ENCODE measurements around the gene RNH1. TPM values are rescaled to one million over a fixed set of nuclear protein-coding genes. Genes with fewer than 3 reads are reported as not detected.

RNH1 gene
- total RNA-seq, 2 experiments from 2014 or later = 65.5 to 65.7 TPM

- ChIA-PET CTCF (ENCODE audit: unreplicated experiment) (no interaction called here), POLR2A (no interaction called here)
- no peak overlapping the region for H2AFZ ChIP-seq (ENCODE audit: low read length)
- intact Hi-C loops (cut with micrococcal nuclease; ENCODE audit: unreplicated experiment) = no loop called here
- peaks cover 19% of the 10 kb centered on the region for H3K4me1 ChIP-seq (ENCODE audit: insufficient read depth, low read length, poor library complexity, severe bottlenecking)
- H3K79me2 ChIP-seq (ENCODE audit: insufficient read depth, low read depth, low read length) = no peaks in the 10 kb centered on the region
- H3K27ac ChIP-seq (ENCODE audit: low read depth, low read length, poor library complexity, severe bottlenecking) = no peak overlapping the region
- no peak for DNase-seq (ENCODE audit: low spot score)
- H3K9me3 ChIP-seq (ENCODE audit: low read length) = no peaks in the 10 kb centered on the region
- no peak overlapping the region for H3K4me2 ChIP-seq (ENCODE audit: low read length)
- TF ChIP-seq EZH2phosphoT487 (IDR thresholded peaks at IDR 0.05; ENCODE audit: borderline replicate concordance, low read depth, low read length) (no peak), CTCF (conservative IDR thresholded peaks at IDR 0.05; ENCODE audit: low read length) (no peak)
- no peaks in the 10 kb centered on the region for H3K36me3 ChIP-seq (ENCODE audit: insufficient read depth, low read length)
- BruUV-seq (replicated peaks) = no TSS peak
- H3K9me2 ChIP-seq (ENCODE audit: insufficient read depth, low read length) = no peaks in the 10 kb centered on the region
- no peak overlapping the region for H3K4me3 ChIP-seq (ENCODE audit: low read depth, low read length, poor library complexity, severe bottlenecking)
- no peaks in the 10 kb centered on the region for H4K20me1 ChIP-seq (ENCODE audit: insufficient read depth, low read length)
Observed at GRCh38 chr11:541433-541885, 34.4 kb upstream of the RNH1 start.

DNA sequence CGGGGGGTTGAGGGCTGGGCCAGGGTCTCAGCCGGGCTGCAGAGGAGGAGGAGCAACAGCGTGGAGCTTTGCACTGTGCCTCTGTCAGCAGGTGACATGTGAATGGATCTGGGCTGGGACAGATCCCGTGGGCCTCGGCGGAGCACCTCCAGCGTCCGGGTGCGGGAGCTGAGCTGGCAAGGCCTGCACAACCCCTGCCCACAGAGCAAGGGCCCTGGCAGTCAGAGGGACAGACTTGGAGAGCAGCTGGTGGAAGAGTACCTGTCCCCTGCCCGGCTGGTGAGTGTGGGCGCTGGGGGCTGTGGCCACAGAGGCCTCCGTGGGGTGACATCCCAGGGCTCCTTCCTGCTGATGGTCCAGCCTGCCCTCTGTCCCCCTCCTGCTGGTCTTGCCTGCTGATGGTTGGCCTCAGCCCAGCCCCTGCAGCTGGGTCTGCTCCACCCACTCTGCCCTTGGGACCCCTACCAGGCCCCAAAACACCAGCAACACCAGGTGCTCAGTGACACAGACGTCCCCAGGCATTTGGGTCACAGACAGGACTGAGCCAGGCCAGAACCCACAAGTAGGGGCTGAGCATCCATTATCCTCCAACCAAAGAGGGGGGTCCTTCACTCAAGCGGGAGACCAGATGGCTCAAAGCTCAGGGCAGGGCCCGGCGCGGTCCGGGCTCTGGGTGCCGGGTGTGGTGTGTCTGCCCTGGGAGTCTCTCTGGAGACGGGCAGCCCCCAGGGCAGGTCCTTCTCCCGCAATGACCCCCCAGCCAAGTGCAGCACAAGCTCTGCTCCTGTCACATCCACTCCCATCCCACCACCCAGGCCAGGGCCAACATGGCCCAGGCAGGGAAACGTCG, 33.8 kb upstream of the RNH1 start:
- no peaks in the 10 kb centered on the region for H3K79me2 ChIP-seq (ENCODE audit: insufficient read depth, low read depth, low read length)
- H3K9me3 ChIP-seq (ENCODE audit: low read length) = no peaks in the 10 kb centered on the region
- H3K4me3 ChIP-seq (ENCODE audit: low read depth, low read length, poor library complexity, severe bottlenecking) = no peak overlapping the region
- H3K9me2 ChIP-seq (ENCODE audit: insufficient read depth, low read length) = no peaks in the 10 kb centered on the region
- intact Hi-C loops (cut with micrococcal nuclease; ENCODE audit: unreplicated experiment) = no loop called here
- H3K36me3 ChIP-seq (ENCODE audit: insufficient read depth, low read length) = no peaks in the 10 kb centered on the region
- ChIA-PET CTCF (ENCODE audit: unreplicated experiment) (interaction anchor here (0.6 kb wide), 1 partner anchor 217 kb away, joined by 3 read pairs; no protein-coding TSS in a partner anchor), POLR2A (no interaction called here)
- TF ChIP-seq EZH2phosphoT487 (IDR thresholded peaks at IDR 0.05; ENCODE audit: borderline replicate concordance, low read depth, low read length) (no peak), CTCF (conservative IDR thresholded peaks at IDR 0.05; ENCODE audit: low read length) (no peak)
- peaks cover 24% of the 10 kb centered on the region for H3K4me1 ChIP-seq (ENCODE audit: insufficient read depth, low read length, poor library complexity, severe bottlenecking)
- no peak for DNase-seq (ENCODE audit: low spot score)
- no peak overlapping the region for H3K27ac ChIP-seq (ENCODE audit: low read depth, low read length, poor library complexity, severe bottlenecking)
- H4K20me1 ChIP-seq (ENCODE audit: insufficient read depth, low read length) = no peaks in the 10 kb centered on the region
- H3K4me2 ChIP-seq (ENCODE audit: low read length) = no peak overlapping the region
- H2AFZ ChIP-seq (ENCODE audit: low read length) = no peak overlapping the region
- BruUV-seq (replicated peaks) = no TSS peak

- H3K27ac ChIP-seq (ENCODE audit: low read depth, low read length, poor library complexity, severe bottlenecking) = no peak overlapping the region
- DNase-seq (ENCODE audit: low spot score) = no peak
- H3K4me3 ChIP-seq (ENCODE audit: low read depth, low read length, poor library complexity, severe bottlenecking) = no peak overlapping the region
- ChIA-PET POLR2A (no interaction called here), CTCF (ENCODE audit: unreplicated experiment) (interaction anchor here (0.6 kb wide), 1 partner anchor 217 kb away, joined by 3 read pairs; no protein-coding TSS in a partner anchor)
- H3K4me1 ChIP-seq (ENCODE audit: insufficient read depth, low read length, poor library complexity, severe bottlenecking) = peaks cover 24% of the 10 kb centered on the region
- BruUV-seq (replicated peaks) = no TSS peak
- H3K9me2 ChIP-seq (ENCODE audit: insufficient read depth, low read length) = no peaks in the 10 kb centered on the region
- H4K20me1 ChIP-seq (ENCODE audit: insufficient read depth, low read length) = no peaks in the 10 kb centered on the region
- intact Hi-C loops (cut with micrococcal nuclease; ENCODE audit: unreplicated experiment) = loop anchor here (5.0 kb wide), 1 partner anchor 93 kb away; no protein-coding TSS in a partner anchor
- no peak overlapping the region for H3K4me2 ChIP-seq (ENCODE audit: low read length)
- H2AFZ ChIP-seq (ENCODE audit: low read length) = no peak overlapping the region
- no peaks in the 10 kb centered on the region for H3K9me3 ChIP-seq (ENCODE audit: low read length)
- TF ChIP-seq CTCF (conservative IDR thresholded peaks at IDR 0.05; ENCODE audit: low read length) (no peak), EZH2phosphoT487 (IDR thresholded peaks at IDR 0.05; ENCODE audit: borderline replicate concordance, low read depth, low read length) (no peak)
- H3K36me3 ChIP-seq (ENCODE audit: insufficient read depth, low read length) = no peaks in the 10 kb centered on the region
- H3K79me2 ChIP-seq (ENCODE audit: insufficient read depth, low read depth, low read length) = no peaks in the 10 kb centered on the region
Observed at GRCh38 chr11:539971-540481, 33.0 kb upstream of the RNH1 start.

Data from OCI-LY7 (cell line).